Mesenchymal stem cell (in vitro differentiated cells and primary cell): ENCODE results near the gene CD7.

Source experiments
- DNase-seq: peaks from one replicate; pipeline ENCODE4 v3.0.0-alpha.2; 2013
- H2AFZ ChIP-seq: one replicate; pipeline ENCODE4 v1.6.1; 2013; ENCODE audit warnings: low read depth, mild to moderate bottlenecking, control low read depth, inconsistent platforms, low read length, moderate library complexity
- H2AK5ac ChIP-seq: 2 replicates; pipeline ENCODE4 v1.6.1; 2013; ENCODE audit warnings: low read length, moderate library complexity, mild to moderate bottlenecking, inconsistent platforms; ENCODE audit not compliant: severe bottlenecking
- H2BK120ac ChIP-seq: one replicate; pipeline ENCODE4 v1.6.1; 2013; ENCODE audit warnings: low read depth, mild to moderate bottlenecking, inconsistent platforms, low read length, moderate library complexity
- H2BK12ac ChIP-seq, 2 experiments: one replicate each; pipeline ENCODE4 v1.6.1; 2013; ENCODE audit warnings: inconsistent platforms in 2 of 2, low read length in 2 of 2, mild to moderate bottlenecking in 2 of 2, moderate library complexity in 2 of 2, control low read depth in 1 of 2
- H2BK15ac ChIP-seq: one replicate; pipeline ENCODE4 v1.6.1; 2013; ENCODE audit warnings: mild to moderate bottlenecking, low read depth, inconsistent platforms; ENCODE audit not compliant: poor library complexity, severe bottlenecking
- H2BK5ac ChIP-seq: 2 replicates; pipeline ENCODE4 v1.6.1; 2013; ENCODE audit warnings: low read depth, mild to moderate bottlenecking, low read length, control low read depth, inconsistent platforms; ENCODE audit not compliant: poor library complexity, severe bottlenecking
- H3K14ac ChIP-seq, 2 experiments: one replicate each; pipeline ENCODE4 v1.6.1; 2013; ENCODE audit warnings: inconsistent platforms in 2 of 2, low read length in 2 of 2, control low read depth in 1 of 2, mild to moderate bottlenecking in 1 of 2, moderate library complexity in 1 of 2
- H3K18ac ChIP-seq, 2 experiments: one replicate each; pipeline ENCODE4 v1.6.1; 2013; ENCODE audit warnings: inconsistent platforms in 2 of 2, low read length in 2 of 2, control low read depth in 1 of 2, low read depth in 1 of 2, mild to moderate bottlenecking in 1 of 2
- H3K23ac ChIP-seq, 2 experiments: one replicate each; pipeline ENCODE4 v1.6.1; 2013; ENCODE audit warnings: inconsistent platforms in 2 of 2, low read length in 2 of 2, mild to moderate bottlenecking in 2 of 2, moderate library complexity in 2 of 2, control low read depth in 1 of 2
- H3K27ac ChIP-seq: 2 replicates; pipeline ENCODE4 v1.5.1; 2013; ENCODE audit warnings: mild to moderate bottlenecking, moderate library complexity, low read length, control low read depth, inconsistent platforms; ENCODE audit not compliant: poor library complexity, severe bottlenecking
- H3K27me3 ChIP-seq, 2 experiments: 2 replicates each; pipeline versions ENCODE4 v1.6.1 to v1.7.0; 2013; ENCODE audit warnings: low read length in 2 of 2, mild to moderate bottlenecking in 2 of 2, moderate library complexity in 2 of 2, control low read depth in 1 of 2, inconsistent platforms in 1 of 2; ENCODE audit not compliant: control insufficient read depth in 1 of 2, insufficient read depth in 1 of 2
- H3K36me3 ChIP-seq, 2 experiments: 2 replicates each; pipeline versions ENCODE4 v1.6.1 to v1.7.0; 2013; ENCODE audit warnings: low read length in 2 of 2, control low read depth in 1 of 2, inconsistent platforms in 1 of 2, low read depth in 1 of 2, mild to moderate bottlenecking in 1 of 2; ENCODE audit not compliant: insufficient read depth in 2 of 2, control insufficient read depth in 1 of 2
- H3K4ac ChIP-seq, 2 experiments: one replicate each; pipeline ENCODE4 v1.6.1; 2013; ENCODE audit warnings: inconsistent platforms in 2 of 2, low read length in 2 of 2, mild to moderate bottlenecking in 2 of 2, moderate library complexity in 2 of 2, control low read depth in 1 of 2, low read depth in 1 of 2
- H3K4me1 ChIP-seq: 2 replicates; pipeline ENCODE4 v1.6.1; 2013; ENCODE audit warnings: low read depth, low read length, control low read depth; ENCODE audit not compliant: control insufficient read depth, insufficient read depth
- H3K4me2 ChIP-seq: 2 replicates; pipeline ENCODE4 v1.6.1; 2013; ENCODE audit warnings: low read length, mild to moderate bottlenecking, inconsistent platforms; ENCODE audit not compliant: poor library complexity, severe bottlenecking
- H3K4me3 ChIP-seq, 2 experiments: 2 replicates each; pipeline versions ENCODE4 v1.5.1 to v1.7.0; 2013; ENCODE audit warnings: low read length in 2 of 2, mild to moderate bottlenecking in 2 of 2, control low read depth in 1 of 2, low read depth in 1 of 2; ENCODE audit not compliant: insufficient read depth in 1 of 2
- H3K79me1 ChIP-seq: replicated peaks from 2 replicates; pipeline ENCODE4 v1.6.1; 2013; ENCODE audit warnings: mild to moderate bottlenecking, control low read depth, low read length, inconsistent platforms; ENCODE audit not compliant: poor library complexity, severe bottlenecking
- H3K9ac ChIP-seq: 2 replicates; pipeline ENCODE4 v1.7.0; 2013; ENCODE audit warnings: mild to moderate bottlenecking, low read length, moderate library complexity
- H3K9me3 ChIP-seq: 2 replicates; pipeline ENCODE4 v1.7.0; 2013; ENCODE audit warnings: mild to moderate bottlenecking, low read length; ENCODE audit not compliant: control insufficient read depth
- H4K8ac ChIP-seq: one replicate; pipeline ENCODE4 v1.6.1; 2013; ENCODE audit warnings: inconsistent platforms, mild to moderate bottlenecking, low read length, moderate library complexity
- H4K91ac ChIP-seq: one replicate; pipeline ENCODE4 v1.6.1; 2013; ENCODE audit warnings: mild to moderate bottlenecking, low read length, inconsistent platforms
- WGBS: methylation state at CpG from one replicate; pipeline ENCODE4 v1.1.7; 2013; ENCODE audit warnings: mixed read lengths; 5-methylcytosine and 5-hydroxymethylcytosine counted together

The CD7 gene

GRCh38 chr17:82309656-82310570 is 7.5 kb downstream of the CD7 start:
- no peak overlapping the region for H2BK5ac ChIP-seq
- no peaks in the 10 kb centered on the region for H3K79me1 ChIP-seq
- no peak overlapping the region for H2AK5ac ChIP-seq
- no peak overlapping the region for H4K91ac ChIP-seq
- H3K4me2 ChIP-seq = no peak overlapping the region
- no peaks in the 10 kb centered on the region for H3K36me3 ChIP-seq
- no peak overlapping the region for H3K9ac ChIP-seq
- H3K23ac ChIP-seq = no peak overlapping the region
- H2BK12ac ChIP-seq = no peak overlapping the region
- H3K4ac ChIP-seq = no peak overlapping the region
- no peak for DNase-seq
- H2BK15ac ChIP-seq = no peak overlapping the region
- no peak overlapping the region for H3K14ac ChIP-seq
- no peak overlapping the region for H3K18ac ChIP-seq
- no peak overlapping the region for H3K27ac ChIP-seq
- no peak overlapping the region for H3K4me3 ChIP-seq
- H3K27me3 ChIP-seq = peaks cover 28 to 52% of the 10 kb centered on the region in 2 experiments
- no peak overlapping the region for H4K8ac ChIP-seq
- peaks cover 4% of the 10 kb centered on the region for H3K4me1 ChIP-seq
- WGBS = 89% methylated on average over 27 of the region's 27 CpGs
- H3K9me3 ChIP-seq = no peaks in the 10 kb centered on the region
- no peak overlapping the region for H2BK120ac ChIP-seq
- no peak overlapping the region for H2AFZ ChIP-seq

GRCh38 chr17:82305727-82306300 is 11.6 kb downstream of the CD7 start:
- no peak overlapping the region for H3K4me2 ChIP-seq
- no peak overlapping the region for H2AFZ ChIP-seq

GRCh38 chr17:82304826-82305726 is 12.3 kb downstream of the CD7 start:
- Histone ChIP-seq H3K23ac (no peak overlapping the region), H3K4me3 (no peak overlapping the region), H2BK120ac (no peak overlapping the region), H3K18ac (no peak overlapping the region), H2BK15ac (no peak overlapping the region), H3K27ac (no peak overlapping the region), H2BK5ac (no peak overlapping the region), H3K4ac (no peak overlapping the region), H3K36me3 (no peaks in the 10 kb centered on the region), H2AFZ (no peak overlapping the region), H3K9me3 (no peaks in the 10 kb centered on the region), H2AK5ac (no peak overlapping the region), H3K9ac (no peak overlapping the region), H4K8ac (no peak overlapping the region), H3K4me1 (peaks cover 17% of the 10 kb centered on the region), H3K79me1 (no peaks in the 10 kb centered on the region), H2BK12ac (no peak overlapping the region), H3K4me2 (no peak overlapping the region), H3K27me3 (peaks cover 13 to 28% of the 10 kb centered on the region in 2 experiments), H3K14ac (no peak overlapping the region), H4K91ac (no peak overlapping the region)
- DNase-seq = no peak
- WGBS = 89% methylated on average over 20 of the region's 23 CpGs

More at GRCh38 chr17:82305727-82306300, 11.6 kb downstream of the CD7 start:
- Histone ChIP-seq H3K9ac (no peak overlapping the region), H3K36me3 (no peaks in the 10 kb centered on the region), H3K4ac (no peak overlapping the region), H3K23ac (no peak overlapping the region), H3K9me3 (no peaks in the 10 kb centered on the region), H2BK15ac (no peak overlapping the region), H3K18ac (no peak overlapping the region), H4K91ac (no peak overlapping the region), H4K8ac (no peak overlapping the region), H3K27me3 (peaks cover 20 to 35% of the 10 kb centered on the region in 2 experiments), H3K4me1 (peaks cover 14% of the 10 kb centered on the region), H3K79me1 (no peaks in the 10 kb centered on the region), H2BK5ac (no peak overlapping the region), H3K27ac (no peak overlapping the region), H2BK120ac (no peak overlapping the region), H2AK5ac (no peak overlapping the region), H3K4me3 (no peak overlapping the region), H2BK12ac (no peak overlapping the region), H3K14ac (no peak overlapping the region)
- WGBS = 89% methylated on average over 20 of the region's 20 CpGs
- no peak for DNase-seq
